ENCODE data around the gene RPA1. TPM values are rescaled to one million over a fixed set of nuclear protein-coding genes. Genes with fewer than 3 reads are reported as not detected.

The RPA1 gene
- total RNA-seq, 1 experiment from 2014 or later: 158 TPM

GRCh38 chr17:1888741-1889140, 58.9 kb downstream of the RPA1 start (continued):
- TF ChIP-seq CDX4 (CRISPR knock-in tag; IDR thresholded peaks at IDR 0.05; ENCODE audit: borderline replicate concordance) (no peak), ATF1 (CRISPR knock-in tag; IDR thresholded peaks at IDR 0.05) (no peak), NR3C1 (CRISPR knock-in tag; conservative IDR thresholded peaks at IDR 0.05; ENCODE audit: low read depth) (no peak)
- TF ChIP-seq, protein P1, sequence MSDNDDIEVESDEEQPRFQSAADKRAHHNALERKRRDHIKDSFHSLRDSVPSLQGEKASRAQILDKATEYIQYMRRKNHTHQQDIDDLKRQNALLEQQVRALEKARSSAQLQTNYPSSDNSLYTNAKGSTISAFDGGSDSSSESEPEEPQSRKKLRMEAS (CRISPR knock-in tag; IDR thresholded peaks at IDR 0.05): no peak
- TF ChIP-seq, protein P2, sequence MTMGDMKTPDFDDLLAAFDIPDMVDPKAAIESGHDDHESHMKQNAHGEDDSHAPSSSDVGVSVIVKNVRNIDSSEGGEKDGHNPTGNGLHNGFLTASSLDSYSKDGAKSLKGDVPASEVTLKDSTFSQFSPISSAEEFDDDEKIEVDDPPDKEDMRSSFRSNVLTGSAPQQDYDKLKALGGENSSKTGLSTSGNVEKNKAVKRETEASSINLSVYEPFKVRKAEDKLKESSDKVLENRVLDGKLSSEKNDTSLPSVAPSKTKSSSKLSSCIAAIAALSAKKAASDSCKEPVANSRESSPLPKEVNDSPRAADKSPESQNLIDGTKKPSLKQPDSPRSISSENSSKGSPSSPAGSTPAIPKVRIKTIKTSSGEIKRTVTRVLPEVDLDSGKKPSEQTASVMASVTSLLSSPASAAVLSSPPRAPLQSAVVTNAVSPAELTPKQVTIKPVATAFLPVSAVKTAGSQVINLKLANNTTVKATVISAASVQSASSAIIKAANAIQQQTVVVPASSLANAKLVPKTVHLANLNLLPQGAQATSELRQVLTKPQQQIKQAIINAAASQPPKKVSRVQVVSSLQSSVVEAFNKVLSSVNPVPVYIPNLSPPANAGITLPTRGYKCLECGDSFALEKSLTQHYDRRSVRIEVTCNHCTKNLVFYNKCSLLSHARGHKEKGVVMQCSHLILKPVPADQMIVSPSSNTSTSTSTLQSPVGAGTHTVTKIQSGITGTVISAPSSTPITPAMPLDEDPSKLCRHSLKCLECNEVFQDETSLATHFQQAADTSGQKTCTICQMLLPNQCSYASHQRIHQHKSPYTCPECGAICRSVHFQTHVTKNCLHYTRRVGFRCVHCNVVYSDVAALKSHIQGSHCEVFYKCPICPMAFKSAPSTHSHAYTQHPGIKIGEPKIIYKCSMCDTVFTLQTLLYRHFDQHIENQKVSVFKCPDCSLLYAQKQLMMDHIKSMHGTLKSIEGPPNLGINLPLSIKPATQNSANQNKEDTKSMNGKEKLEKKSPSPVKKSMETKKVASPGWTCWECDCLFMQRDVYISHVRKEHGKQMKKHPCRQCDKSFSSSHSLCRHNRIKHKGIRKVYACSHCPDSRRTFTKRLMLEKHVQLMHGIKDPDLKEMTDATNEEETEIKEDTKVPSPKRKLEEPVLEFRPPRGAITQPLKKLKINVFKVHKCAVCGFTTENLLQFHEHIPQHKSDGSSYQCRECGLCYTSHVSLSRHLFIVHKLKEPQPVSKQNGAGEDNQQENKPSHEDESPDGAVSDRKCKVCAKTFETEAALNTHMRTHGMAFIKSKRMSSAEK (CRISPR knock-in tag; IDR thresholded peaks at IDR 0.05; ENCODE audit: borderline replicate concordance): no peak

- POLR2A ChIA-PET: no interaction called here
- CTCF ChIA-PET: interaction anchor here (1.0 kb wide), 1 partner anchor 139 kb away, joined by 3 read pairs; the partner anchor contains the start of gene DPH1
- H3K4me3 Mint-ChIP-seq: no peak overlapping the region
- H3K4me1 Mint-ChIP-seq: no peaks in the 10 kb centered on the region
- H3K27me3 Mint-ChIP-seq (ENCODE audit: low read depth): no peaks in the 10 kb centered on the region
- H3K27ac Mint-ChIP-seq: no peak overlapping the region
- no peak for DNase-seq (ENCODE audit: low spot score)
- no peaks in the 10 kb centered on the region for H3K9me3 Mint-ChIP-seq
- ATAC-seq: no peak
- no peak for TF ChIP-seq ATF6 (CRISPR knock-in tag; IDR thresholded peaks at IDR 0.05)
- TF ChIP-seq CBFB (CRISPR knock-in tag; IDR thresholded peaks at IDR 0.05; ENCODE audit: low read depth): no peak
- TF ChIP-seq, protein P2 (CRISPR knock-in tag; IDR thresholded peaks at IDR 0.05; ENCODE audit: borderline replicate concordance): no peak
- no peak for TF ChIP-seq ZNF281 (CRISPR knock-in tag; IDR thresholded peaks at IDR 0.05)
- TF ChIP-seq, protein P3, sequence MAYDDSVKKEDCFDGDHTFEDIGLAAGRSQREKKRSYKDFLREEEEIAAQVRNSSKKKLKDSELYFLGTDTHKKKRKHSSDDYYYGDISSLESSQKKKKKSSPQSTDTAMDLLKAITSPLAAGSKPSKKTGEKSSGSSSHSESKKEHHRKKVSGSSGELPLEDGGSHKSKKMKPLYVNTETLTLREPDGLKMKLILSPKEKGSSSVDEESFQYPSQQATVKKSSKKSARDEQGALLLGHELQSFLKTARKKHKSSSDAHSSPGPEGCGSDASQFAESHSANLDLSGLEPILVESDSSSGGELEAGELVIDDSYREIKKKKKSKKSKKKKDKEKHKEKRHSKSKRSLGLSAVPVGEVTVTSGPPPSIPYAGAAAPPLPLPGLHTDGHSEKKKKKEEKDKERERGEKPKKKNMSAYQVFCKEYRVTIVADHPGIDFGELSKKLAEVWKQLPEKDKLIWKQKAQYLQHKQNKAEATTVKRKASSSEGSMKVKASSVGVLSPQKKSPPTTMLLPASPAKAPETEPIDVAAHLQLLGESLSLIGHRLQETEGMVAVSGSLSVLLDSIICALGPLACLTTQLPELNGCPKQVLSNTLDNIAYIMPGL (CRISPR knock-in tag; IDR thresholded peaks at IDR 0.05): no peak
- TF ChIP-seq TCF7 (CRISPR knock-in tag; IDR thresholded peaks at IDR 0.05; ENCODE audit: low read depth): no peak
- TF ChIP-seq, protein P4, sequence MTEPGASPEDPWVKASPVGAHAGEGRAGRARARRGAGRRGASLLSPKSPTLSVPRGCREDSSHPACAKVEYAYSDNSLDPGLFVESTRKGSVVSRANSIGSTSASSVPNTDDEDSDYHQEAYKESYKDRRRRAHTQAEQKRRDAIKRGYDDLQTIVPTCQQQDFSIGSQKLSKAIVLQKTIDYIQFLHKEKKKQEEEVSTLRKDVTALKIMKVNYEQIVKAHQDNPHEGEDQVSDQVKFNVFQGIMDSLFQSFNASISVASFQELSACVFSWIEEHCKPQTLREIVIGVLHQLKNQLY (CRISPR knock-in tag; IDR thresholded peaks at IDR 0.05): no peak
- TF ChIP-seq RORB (CRISPR knock-in tag; IDR thresholded peaks at IDR 0.05): no peak
- TF ChIP-seq GRHL2 (CRISPR knock-in tag; IDR thresholded peaks at IDR 0.05; ENCODE audit: insufficient replicate concordance, severe bottlenecking): no peak
- H3K36me3 Mint-ChIP-seq: peaks cover 48% of the 10 kb centered on the region
Observed at GRCh38 chr17:1890758-1891450, 61.1 kb downstream of the RPA1 start.

All from WTC11 (cell line).